LHCN-M2 (cell line): Measurements from ENCODE around the gene FBLL1. TPM values are rescaled to one million over a fixed set of nuclear protein-coding genes. Genes with fewer than 3 reads are reported as not detected.
"Not testable (repeated sequence)": the region's sequence is repeated elsewhere in the genome, so short reads cannot be mapped to it uniquely, and the experiment has no call there.

ENCODE experiments used
- DNase-seq: peaks from one replicate; pipeline ENCODE4 v3.0.0-alpha.2; 2012; ENCODE audit warnings: low read depth
- polyA plus RNA-seq: library from polyadenylated mRNA; unstranded; fragments of >200 nt; gene quantifications from one replicate; pipeline ENCODE4 v1.2.1, GENCODE V29; 2012; ENCODE audit warnings: missing spikeins
- total RNA-seq: library from RNA; depleted of rRNA; stranded (reverse); fragments of >200 nt; gene quantifications from 2 replicates; pipeline ENCODE4 v1.2.3, GENCODE V29; 2014; rRNA removed

The FBLL1 gene
- total RNA-seq: 0.32 and 0.52 TPM in 2 replicates
- 2.4 TPM for polyA plus RNA-seq

DNA sequence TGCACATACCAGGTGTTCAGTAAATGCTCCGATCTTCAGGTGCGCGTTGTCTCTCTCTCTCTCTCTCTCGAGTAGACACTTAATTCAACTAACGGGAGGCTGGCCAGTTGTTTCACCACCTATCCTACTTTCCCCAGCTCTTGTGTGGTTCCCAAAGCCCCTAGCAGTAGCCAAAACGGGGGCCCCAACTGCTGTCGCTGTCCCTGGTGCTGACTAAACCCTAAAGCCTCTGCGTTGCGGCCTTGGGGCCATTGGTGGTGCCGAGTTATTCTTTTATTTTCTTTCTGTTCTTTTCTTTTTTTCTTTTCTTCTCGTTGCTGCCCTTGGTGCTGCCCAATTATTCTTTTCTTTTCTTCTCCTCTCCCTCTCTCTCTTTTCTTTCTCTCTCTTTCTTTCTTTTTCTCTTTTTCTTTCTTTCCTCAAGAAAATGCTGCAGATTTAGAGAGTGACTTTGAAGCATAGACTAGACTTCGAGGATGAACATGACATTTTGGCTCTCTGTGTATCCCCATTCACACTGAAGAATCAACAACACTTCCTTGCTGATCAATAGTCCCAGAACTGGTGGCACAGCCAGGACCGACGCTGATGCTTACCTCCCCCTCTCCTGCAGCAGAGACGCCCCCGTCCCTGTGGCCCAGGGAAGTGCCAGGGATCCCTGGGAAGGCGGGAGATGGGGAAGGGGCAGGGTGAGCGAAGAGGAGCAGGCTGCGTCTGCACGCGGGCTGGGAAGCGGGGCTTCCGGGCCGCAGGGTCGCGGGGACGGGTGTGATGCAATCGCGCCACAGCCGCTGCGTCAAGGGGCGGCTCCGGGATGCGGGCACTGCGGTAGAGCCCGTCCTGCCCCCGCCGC lies at the start of gene FBLL1:
TSS of gene FBLL1 (plus strand) at position 785 of the 853 bp plus-strand sequence. CDS start 200 bp downstream, outside the sequence.
- DNase-seq: peak; percentile 12

DNA sequence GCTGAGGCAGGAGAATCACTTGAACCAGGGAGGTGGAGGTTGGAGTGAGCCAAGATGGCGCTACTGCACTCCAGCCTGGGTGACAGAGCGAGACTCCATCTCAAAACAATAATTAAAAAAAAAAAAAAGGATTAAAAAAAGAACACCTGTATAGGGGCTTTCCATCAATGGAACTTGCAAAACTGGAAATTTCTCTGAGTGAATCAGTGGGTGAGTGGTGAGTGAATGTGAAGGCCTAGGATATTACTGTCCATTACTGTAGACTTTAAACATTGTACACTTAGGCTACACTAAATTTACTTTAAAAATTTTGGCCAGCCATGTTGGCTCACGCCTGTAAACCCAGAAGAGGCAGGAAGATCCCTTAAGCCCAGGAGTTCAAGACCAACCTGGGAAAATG lies 48.5 kb upstream of the FBLL1 start:
- no peak for DNase-seq

GRCh38 chr5:168481330-168481788 lies 47.7 kb upstream of the FBLL1 start:
- no peak for DNase-seq

GRCh38 chr5:168482361-168482760 lies 46.7 kb upstream of the FBLL1 start:
- DNase-seq: no peak

DNA sequence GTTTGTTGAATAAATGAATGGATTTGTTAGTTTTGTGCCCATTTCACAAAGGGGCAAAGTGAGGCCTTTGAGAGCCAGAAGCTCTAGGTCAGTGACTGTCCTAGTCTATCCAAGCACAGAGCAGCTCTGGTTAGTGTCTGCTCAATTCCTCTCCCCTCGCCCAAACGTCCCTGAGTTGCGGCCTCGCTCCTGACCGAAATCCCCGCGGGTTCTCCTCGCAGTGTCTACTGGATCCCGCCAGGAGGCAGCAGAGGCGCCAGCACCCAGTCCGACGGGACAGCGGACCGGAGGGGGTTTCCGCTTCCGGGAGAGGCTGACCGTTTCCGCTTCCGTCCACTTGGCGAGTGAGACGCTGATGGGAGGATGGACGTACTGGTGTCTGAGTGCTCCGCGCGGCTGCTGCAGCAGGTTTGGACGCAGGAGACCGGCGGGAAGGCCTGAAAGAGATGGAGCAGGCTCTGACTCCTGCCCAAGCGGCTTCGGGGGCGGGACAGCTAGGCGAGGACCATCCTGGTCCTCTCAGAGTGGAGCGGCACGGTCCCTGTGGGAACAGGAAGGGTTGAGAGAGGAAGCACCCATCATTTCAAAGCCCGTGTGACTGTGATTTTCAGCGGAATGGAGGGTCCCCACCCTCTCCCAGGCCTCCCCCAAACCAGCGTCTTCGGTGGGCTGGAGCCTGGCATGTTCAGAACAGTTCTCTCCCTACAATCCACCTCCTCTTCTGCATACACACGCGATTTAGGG lies 42.8 kb upstream of the FBLL1 start, which contains the start of gene RARS1:
TSS of gene RARS1 (plus strand) at position 336 of the 744 bp plus-strand sequence. CDS start at position 364, 28 bp downstream.
- DNase-seq: peak; percentile 88

DNA sequence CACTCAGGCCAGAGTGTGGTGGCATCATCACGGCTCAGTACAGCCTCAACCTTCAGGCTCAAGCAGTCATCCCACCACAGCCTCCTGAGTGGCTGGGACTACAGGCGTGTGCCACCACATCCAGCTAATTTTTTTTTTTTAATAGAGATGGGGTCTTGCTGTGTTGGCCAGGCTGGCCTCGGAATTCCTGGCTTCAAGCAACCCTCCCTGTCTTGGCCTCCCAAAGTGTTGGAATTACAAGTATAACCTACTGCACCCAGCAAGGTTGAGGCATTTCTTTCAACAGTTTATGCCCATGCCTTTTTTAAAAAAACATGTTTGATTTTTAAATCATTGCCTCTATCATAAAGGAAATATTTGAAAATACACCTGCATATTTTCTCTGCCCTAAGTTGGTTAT lies 40.0 kb upstream of the FBLL1 start:
- no peak for DNase-seq

GRCh38 chr5:168494057-168494555 lies 35.0 kb upstream of the FBLL1 start:
- DNase-seq: no peak

GRCh38 chr5:168502563-168503237 lies 26.4 kb upstream of the FBLL1 start:
- no peak for DNase-seq

DNA sequence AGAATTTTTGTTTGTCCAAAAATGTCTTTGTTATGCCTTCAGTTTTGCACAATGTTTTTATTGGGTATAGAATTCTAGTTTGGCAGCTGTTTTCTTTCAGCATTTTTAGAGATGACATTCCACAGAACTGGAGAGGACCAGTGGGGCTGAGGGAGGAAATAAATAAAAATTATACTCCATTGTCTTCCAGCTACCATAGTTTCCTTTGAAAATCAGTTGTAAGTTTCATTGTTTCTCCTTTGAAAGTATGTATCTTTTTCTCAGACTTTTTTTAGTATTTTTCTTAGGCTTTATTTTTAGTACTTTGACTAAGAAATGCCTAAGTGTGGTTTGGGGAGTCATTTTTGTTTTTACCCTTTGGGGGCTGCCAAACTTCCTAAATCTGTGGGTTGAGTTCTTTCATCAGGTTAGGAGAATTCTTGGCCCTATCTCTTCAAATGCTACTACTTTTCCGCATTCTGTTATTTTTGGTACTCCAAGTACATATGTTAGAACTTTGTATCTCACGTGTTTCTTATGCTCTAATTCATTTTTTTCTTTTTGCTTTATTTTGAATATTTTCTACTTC lies 15.2 kb upstream of the FBLL1 start:
- peak; percentile 5 for DNase-seq

DNA sequence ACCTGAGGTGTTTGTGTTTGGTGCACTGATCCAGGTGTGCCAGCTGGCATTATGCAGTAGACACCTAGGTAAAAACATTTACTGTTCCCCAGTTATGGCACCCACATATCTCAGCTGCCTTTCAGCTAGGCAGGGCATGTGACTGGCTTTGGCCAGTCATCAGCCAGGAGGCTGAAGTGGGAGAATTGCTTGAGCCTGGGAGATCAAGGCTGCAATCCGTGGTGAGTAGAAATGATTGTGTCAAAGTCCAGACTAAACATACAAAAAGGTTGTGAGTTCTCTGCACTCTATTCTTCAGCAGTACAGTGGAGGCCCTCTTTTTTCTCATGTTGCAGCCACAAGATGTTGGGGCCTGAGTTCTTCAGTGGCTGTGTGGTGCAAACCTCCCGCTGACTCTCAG lies 3.2 kb upstream of the FBLL1 start:
- no peak for DNase-seq

DNA sequence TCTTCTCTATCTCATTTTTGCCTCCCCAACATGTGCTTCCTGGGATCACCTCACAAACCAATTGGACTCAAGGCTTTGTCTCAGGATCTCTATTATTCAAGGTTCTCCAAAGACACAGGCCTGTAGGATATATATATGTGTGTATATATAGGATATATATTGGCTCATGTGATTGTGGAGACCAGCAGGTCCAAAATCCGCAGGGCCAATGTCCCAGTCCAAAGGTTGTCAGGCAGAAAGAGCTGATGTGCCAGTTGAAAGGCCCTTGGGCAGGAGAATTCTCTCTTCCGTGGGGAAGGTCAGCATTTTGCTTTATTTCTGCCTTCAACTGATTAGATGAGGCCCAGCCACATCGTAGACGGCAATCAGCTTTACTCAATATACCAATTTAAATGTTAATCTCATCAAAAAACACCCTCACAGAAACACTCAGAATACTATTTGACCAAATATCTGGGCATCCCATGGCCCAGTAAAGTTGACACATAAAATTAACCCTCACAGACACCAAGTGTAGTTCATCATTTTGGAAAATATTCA lies 1.3 kb upstream of the FBLL1 start:
- DNase-seq: no peak

GRCh38 chr5:168529374-168530234 lies 499 bp downstream of the FBLL1 start:
- no peak for DNase-seq

GRCh38 chr5:168530621-168531150 lies 1.6 kb downstream of the FBLL1 start:
- peak; percentile 25 for DNase-seq

DNA sequence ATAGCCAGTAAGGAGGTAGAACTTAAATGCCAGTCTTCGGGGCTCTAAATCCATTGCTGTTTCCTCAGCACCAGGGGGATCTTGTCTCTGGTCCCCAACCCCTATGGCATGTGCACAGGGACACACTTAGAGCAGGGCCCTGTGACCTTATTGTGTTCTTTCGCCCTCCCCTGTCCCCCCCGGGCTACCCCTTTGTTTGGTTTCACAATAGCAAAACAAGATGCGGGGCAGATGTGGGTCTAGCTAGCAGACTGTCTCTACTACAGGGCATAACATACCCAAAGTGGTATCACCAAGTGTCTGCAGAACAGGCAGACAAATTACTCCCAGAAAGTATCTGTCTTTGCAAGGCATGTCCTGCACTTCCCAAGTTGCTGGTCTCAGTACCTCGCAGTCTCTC lies 2.1 kb downstream of the FBLL1 start:
- no peak for DNase-seq

- no peak for DNase-seq
These were observed 3.1 kb downstream of the FBLL1 start for GRCh38 chr5:168531987-168532864.

GRCh38 chr5:168534351-168534750 lies 5.2 kb downstream of the FBLL1 start:
- not testable (repeated sequence) for DNase-seq

DNA sequence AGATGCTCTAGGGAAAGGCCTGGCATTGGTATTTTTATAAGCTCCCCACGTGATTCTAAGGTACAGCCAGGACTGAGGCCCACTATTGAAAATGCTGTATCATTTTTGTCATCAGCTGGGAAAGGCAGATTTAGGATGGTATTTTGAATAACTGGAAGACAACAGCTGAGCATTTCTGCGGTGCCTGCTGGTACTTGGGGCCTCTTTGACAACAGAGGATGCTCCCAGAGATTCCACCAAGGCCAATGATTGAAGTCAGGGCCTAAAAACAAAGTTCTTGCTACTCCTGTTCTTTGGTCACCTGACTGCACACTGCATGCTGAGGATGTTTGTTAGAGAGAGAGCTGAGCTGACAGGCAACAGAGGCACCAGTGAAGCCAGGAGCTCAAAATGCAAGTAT lies 8.1 kb downstream of the FBLL1 start:
- DNase-seq: no peak

DNA sequence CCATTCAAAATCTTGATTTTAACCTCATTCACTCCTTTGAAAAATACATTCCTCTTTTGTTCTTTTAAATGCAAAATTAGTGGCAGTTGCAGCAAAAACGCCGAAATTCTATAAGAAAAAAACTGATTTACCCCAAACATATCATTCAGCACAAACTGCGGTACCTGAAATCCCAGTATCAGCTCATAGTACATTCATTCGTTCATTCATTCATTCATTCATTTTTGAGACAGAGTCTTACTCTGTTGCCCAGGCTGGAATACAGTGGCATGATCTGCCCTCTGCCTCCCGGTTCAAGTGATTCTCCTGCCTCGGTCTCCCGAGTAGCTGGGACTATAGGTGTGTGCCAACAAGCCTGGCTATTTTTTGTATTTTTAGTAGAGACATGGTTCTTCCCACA lies 20.4 kb downstream of the FBLL1 start:
- no peak for DNase-seq

DNA sequence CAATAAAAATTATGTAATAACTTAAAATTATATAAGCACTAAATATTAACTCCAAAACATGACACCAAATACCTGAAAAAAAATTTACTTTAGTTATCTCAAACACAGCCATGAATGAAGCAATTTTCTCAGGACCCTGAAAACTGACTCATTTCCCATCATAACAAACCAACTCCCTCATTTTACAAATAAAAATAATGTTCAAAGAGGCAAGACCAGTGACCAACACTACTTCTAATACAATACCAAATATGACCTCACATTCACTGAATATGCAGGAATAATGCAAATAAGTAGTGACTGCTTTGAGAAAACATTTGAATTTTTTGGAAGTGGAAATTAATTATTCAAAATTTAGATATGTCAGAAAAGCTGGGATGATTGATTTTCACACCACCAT lies 21.6 kb downstream of the FBLL1 start:
- DNase-seq: no peak
